Medulla oblongata (tissue), 1 donor: Measurements from ENCODE around the gene HLTF.
"Not testable (repeated sequence)": the region's sequence is repeated elsewhere in the genome, so short reads cannot be mapped to it uniquely, and the experiment has no call there.

ENCODE experiments used
- DNase-seq: peaks from one replicate; pipeline ENCODE4 v3.0.0-alpha.2; 2015; ENCODE audit errors: extremely low spot score

The HLTF gene

DNA sequence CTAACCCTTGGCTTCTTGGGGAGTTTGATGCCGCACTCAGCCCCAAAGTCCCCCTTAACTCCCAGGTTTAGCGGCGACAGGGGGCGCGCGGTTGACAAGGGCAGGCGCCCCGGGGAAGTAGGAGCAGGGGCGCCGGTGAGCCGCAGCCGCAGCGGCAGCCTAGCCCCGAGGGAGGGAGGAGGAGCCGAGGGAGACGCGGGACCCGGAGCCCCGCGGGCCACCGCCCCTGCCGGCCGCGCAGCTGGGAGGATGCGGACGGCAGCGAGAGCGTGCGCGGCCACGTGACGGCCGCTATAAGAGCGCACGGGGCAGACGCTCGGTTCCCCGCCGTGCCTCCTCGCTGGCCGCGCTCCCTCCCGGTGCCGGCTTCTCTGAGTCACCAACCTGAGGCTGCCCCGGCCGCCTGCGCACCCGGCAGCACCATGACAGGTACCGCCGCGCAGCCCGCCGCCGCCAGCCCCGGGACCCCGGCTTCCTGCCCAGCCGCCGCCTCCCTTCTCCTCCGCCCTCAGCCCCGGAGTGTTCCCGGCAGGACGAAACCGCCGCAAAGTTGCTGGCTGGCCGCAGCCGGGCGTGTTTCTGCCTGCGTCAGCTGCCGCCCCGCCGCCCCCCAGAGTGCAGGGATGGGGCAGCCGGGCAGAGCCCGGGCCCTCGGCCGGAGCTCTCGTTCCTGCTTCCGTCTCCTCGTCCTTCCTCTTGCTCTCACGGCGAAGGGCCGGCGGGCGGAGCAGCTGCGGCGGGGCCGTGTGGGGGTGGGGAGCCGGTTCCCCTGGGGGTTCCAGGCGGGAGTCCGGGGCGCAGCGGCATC lies 94.9 kb downstream of the HLTF start, which contains the start of gene GYG1:
TSS of gene GYG1 (plus strand) at position 322 of the 808 bp plus-strand sequence. CDS start at position 423, 101 bp downstream.
- DNase-seq = peak; percentile 86

GRCh38 chr3:148990236-148990635 lies 96.1 kb downstream of the HLTF start:
- no peak for DNase-seq

DNA sequence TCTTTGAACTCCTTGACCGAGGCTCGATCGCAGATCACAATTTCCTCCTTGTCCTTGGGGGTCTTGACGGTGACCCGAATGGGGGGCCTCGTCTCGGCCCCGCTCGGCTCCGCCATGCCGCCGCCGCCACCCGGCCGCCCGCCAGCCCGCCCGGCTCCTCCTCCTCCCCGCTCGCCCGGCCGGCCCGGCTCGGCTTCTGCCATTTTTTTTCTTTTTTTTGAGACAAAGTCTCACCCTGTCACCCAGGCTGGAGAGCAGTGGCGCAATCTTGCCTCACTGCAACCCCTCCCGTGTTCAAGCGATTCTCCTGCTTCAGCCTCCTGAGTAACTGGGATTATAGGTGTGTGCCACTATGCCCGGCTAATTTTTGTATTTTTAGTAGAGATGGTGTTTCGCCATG lies 98.8 kb downstream of the HLTF start:
- not testable (repeated sequence) for DNase-seq

- DNase-seq = no peak
These were observed 105.1 kb downstream of the HLTF start for GRCh38 chr3:148981273-148981672.
